CD4-positive, alpha-beta T cell treated with Interleukin-6 at 100 ng/mL for 8 hours (primary cell): ENCODE measurements around the gene PARD3.

Experiments used
- DNase-seq: peaks from one replicate; pipeline ENCODE4 v3.0.0-alpha.2; 2020; ENCODE audit warnings: mixed read lengths, low spot score

Gene PARD3

DNA sequence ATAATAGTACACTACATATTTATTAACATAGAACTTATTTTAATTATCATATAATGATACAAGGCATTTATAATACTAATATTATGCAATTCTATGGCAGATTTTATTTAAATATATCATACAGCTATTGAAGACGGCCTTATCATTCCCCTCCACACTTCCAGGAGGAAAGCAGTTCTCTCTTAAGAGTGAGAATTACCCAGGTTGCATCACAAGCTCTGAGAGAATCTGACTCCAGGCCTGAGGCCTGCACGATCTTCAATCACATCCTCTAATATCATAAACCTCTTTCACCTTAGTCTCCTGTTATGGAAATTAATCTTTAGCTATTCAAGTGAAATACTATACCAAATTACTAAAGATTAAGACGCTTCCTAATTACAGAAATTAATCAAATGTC is 564.4 kb downstream of the PARD3 start:
- DNase-seq: no peak

DNA sequence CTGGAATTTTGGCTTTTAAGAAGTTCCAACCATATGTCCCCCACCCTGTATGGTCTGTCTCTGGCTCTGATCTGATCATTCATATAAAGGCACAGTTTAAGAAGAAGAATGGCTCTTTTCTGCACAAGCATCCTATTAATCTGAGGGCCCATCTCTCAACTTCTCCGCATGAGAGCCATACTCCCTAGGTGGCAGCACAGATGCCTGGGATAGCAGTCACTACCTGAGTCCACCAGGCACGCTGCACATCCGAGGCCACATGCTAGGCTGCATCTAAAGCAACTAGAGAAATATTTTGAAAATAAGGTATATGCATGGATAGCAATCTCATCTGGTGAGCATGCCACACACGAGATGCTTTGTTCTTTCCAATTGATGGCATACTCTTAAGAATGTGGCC is 565.5 kb downstream of the PARD3 start:
- DNase-seq: no peak

DNA sequence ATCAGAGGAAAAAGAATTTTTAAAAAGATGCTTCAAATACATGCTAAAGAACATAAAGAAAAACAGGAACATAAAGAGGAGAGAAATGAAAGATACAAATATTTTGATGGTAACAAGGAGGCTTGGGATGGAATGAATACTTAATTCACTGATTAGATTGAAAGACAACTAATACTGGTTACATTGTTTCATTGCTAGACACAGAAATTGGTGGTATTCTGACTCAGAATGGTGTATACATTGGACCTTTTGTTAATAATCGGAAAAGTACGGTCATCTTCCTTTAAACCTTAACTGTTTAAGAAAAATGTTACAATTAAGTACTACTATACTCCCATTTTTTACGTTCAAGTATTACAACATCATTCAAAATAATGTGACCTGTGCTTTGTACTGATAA is 567.5 kb downstream of the PARD3 start:
- no peak for DNase-seq

DNA sequence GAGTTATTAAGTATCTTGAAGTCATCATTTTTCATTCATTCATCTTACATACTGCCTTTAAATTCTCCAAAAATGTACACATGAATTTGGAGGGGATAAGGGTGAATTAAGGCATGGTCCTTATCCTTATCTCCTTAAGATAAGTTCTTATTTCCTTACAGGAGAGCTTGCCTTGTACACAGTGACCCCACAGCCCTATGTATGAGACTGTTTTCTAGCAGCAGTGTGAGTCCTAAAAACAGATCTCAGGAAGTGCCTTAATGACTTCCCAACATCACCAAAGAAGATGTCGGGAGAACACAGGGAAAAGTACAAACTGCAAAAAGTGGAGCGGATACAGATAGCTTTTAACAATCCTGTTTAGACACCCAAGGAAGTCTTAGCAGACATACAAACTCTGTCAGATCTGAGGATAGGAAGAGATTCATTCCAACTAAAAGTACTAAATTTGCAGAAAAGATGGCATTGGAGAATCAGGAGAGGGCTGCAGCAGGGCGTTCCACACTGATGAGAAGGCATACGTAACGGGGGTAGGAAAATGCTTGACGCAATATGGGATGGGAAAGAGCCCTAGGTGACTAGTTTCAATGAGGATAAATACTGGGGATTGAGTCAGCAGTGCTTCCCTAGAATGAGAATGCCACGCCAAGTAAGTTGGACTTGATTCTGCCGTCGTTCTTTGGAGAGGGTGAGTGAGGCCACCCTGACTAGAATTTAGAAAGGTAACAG is 570.2 kb downstream of the PARD3 start:
- DNase-seq: no peak

DNA sequence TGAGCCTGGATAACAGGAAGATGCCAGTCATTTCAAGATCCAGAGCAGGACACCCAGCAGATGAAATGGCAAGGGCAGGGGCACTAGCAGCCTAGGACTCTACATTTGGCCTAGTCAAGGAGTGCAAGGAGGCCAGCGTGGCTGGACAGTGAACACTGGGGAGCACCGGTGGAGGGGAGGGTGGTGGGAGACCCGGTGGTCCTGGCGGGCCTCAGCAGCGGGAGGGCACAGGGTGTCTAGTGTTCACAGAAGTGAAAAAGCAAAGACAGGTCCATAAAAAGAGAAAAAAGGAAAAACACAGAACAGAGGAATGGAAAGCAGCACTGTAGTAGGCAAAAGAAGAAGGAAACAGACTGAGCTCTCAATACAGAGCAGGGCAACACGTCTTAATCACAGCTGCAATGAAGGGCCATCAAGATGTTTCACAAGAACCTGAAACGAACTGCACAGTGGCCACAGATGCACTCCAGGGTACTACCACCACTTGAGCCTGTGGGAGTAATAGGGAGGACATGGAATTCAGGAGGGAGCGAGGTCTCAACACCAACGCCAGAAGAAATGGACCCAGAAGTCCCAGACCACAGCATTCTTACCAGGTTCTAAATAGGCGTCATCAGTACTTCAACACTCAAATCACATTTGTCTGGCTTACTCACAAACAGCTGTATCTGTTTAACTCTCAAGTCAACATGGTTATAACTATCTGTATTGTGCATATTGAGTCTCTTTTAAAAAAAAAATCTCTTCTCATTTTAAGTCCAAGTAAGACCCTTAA is 573.7 kb downstream of the PARD3 start:
- no peak for DNase-seq

DNA sequence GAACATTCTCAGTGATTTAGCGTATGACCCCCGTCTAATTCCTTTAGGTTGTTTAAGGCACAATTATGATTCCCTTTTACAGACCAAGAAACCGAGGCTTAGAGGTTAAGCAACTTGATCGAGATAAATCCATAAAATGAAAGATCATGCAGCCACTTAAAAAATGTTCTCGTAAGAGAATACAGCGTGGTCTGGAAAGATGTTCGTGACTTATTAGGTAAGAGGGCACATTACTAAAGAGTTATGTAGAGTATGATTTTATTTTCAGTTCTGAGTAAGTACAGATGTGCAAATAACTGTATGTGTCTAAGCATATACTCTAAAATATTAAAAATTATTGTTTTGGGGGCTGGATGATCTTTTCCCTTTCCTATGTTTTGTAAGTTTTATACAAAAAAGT is 575.1 kb downstream of the PARD3 start:
- no peak for DNase-seq

DNA sequence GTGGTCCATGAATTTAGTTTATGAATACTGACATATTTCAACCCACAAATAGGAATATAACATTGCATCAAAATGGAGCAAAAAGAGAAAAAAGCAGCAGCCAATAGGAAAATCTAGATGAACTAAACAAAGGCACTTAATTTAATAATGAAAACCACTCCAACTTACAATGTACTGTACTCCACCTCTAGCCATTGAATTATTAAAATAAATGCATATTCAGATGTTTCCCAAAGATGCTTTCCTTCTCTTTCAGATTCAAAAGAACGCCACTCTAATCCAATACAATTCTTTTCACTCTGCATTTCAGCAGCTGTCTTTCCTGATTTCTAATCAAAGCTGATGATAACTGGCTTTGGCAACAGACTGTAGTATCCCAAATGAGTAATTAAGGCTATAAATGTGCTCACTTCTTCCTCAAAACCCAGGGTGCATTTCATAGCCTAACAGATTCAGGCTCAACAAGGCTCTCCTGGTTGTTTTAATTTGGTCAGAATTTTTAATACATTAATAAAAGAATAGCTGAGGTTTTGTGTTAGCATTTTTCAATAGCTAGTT is 577.1 kb downstream of the PARD3 start:
- no peak for DNase-seq

DNA sequence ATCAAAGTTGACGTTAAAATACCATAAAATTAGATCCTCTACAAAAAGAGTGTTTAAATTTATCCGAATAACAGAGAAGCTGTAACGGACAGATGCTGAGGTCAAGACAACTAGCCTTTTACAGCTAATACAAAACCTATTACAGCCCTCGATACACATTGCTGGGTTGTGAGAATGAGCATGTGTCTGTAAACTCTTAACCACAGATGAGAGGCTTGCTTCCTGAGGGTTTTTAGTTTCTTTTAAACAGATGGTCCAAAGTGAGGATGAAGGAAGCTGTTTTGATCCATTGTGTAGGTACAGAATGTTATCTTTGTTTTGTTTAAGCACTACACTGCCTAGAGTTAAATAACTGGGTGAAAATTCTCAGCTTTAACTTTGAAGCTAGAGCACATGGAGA is 578.2 kb downstream of the PARD3 start:
- no peak for DNase-seq

DNA sequence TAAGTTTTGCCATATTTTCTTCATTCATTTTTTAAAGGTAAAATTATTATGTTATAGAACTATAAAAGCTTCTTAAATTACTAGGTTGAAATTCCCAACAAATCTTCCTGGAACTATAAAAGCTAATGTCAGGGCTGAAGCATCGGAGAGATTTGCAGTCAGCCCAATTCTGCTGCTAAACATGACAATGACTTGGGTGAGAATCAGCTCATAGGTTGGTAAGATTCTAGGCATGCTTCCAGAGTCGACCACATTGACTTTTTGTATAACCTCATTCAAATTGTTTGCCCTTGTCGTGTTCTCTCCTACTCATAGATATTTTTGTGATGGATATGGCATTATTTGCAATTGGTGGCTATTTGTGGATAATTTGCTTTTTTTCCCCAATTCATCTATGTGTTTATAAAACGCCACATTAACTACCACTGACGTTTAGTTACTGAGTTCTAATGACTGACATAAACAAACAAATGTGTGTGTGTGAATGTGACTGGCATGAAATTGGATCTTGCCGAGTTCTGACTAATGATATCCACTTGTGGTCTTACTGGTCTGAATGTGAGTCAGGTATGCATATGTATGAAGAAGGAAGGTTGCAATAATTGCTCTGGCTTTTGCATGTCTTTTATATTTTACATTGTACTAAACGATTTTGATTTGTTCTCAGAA is 579.8 kb downstream of the PARD3 start:
- DNase-seq: no peak

DNA sequence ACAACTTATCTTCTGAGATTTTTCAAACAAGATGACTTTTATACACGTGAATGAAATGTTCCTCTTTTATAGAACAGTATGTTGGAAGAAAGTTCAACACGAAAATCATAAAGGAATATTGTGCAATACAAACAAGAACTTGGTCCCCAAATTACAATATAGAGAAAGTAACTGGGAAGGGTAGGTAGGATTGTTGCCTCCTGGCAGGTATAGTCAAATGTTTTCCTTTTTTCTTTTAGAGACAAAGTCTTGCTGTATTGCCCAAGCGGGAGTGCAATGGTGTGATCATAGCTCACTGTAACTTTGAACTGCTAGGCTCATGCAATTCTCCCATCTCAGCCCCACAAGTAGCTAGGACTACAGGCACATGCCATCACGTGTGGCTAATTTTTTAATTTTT is 582.6 kb downstream of the PARD3 start:
- no peak for DNase-seq

DNA sequence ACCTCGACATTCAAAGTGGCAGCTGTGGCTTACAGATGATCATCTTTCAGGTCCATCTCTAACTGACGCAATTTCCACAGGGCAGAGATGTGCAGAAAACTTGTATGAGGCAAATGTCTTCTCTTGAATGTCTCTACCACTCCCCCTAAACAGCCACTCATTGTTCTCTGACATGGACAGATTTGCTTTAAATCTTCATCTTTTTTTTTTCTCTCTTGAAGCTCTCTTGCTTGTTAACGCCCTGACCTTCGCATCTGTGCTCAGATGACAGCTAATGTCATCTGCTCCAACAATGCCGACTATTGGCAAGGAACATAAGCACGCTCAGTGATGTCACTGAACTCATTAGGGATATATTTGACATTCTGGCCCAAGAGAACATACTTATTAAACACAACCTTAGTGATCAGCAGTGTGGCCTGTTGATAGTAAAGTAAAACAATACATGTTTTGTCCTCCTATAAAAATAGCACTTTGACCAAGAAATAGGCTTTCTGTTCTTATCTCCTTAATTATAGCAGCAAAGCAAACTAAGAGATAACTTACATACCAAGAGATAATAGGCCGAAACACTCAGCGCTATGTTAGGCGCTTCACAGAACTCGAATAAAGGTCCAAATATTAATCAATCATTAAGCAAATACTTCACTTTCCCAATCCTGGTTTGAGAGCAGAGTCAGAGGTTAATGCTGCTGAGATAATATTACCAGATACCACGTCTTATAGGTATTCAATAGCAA is 583.5 kb downstream of the PARD3 start:
- DNase-seq: no peak

DNA sequence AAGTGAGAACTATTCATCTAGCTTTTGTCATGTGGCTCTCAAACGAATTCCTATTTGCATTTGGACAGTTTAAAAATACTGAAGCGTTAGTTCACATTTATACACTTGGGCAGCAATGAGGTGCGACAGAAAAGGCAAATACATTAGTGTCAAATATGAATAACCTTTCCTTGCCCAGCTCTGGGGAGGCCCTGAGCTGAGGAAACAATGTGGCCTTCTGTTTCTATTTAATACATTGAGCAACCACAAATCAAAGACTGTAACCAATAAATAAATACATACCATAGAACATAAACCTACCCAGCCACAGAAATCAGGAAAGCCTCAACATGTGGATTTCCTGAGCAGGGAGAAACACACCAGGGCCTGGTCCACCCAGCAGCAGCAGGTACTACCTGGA is 585.2 kb downstream of the PARD3 start:
- DNase-seq: no peak

DNA sequence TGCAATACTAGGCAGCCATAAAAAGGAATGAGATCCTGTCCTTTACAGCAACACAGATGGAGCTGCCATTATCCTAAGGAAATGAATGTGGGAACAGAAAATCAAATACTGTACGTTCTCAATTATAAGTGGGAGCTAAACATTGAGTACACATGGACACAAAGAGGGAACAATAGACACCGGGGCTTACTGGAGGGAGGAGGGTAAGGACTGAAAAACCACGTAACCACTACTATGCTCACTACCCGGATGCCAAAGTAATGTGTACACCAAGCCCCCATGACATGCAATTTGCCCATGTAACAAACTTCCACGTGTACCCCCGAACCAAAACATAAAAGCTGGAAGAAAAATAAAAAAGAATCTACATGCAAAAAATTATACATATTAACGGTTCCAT is 587.0 kb downstream of the PARD3 start:
- no peak for DNase-seq

DNA sequence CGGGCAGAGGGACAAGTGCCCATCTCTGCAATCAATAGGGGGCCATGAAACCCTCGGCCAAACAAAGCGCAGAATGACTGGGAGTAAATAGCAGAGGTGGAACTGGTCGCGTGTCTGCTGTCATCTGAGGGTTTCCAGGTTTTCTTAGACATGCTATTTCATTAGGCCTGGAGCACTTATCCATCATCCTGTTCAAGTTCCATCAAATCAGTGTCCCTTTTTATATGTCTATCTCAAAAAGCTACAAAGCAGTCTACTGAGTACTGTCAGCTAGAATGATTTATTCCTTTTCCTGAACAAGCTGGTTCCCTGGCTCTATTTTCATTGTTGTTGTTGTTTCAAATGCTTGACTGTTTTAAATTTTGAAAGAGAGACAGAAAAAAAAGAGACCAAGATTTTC is 590.5 kb downstream of the PARD3 start:
- DNase-seq: no peak

DNA sequence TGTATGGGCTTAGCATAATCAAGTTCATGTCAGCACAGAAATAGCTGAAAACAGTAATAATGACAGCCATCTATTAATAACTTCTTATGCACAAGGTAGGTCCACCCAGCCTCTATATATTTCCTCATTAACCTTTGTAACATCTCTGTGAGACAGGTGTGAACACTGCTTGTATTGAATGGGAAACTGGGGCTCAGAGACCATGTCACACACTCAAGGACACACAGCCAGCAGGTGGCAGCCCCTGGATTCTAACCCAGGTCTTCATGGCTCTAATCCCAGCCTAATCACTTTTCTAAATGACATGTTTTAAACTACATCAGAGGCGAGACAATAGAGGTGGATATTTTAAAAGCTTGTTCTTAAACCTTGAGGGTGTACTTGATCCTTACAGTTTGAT is 591.4 kb downstream of the PARD3 start:
- DNase-seq: no peak

DNA sequence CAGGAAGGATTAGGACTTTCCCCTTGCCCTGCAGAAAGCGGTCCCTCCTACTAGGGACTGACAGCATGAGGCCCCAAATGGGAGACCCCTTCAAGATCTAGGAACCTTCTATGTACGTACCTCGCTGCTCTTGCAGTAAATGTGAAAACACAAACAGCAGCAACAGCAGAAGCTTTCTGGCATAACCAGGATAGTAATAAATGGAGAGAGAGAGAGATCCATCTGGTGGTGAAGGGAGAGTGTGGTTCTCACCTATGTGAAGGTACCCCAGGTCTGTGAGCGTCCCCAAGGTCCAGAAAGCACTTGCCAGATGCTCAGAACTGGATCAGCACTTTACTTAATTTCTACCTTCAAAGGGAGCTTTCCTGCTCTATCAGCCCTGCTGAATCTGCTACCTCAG is 592.7 kb downstream of the PARD3 start:
- DNase-seq: no peak

DNA sequence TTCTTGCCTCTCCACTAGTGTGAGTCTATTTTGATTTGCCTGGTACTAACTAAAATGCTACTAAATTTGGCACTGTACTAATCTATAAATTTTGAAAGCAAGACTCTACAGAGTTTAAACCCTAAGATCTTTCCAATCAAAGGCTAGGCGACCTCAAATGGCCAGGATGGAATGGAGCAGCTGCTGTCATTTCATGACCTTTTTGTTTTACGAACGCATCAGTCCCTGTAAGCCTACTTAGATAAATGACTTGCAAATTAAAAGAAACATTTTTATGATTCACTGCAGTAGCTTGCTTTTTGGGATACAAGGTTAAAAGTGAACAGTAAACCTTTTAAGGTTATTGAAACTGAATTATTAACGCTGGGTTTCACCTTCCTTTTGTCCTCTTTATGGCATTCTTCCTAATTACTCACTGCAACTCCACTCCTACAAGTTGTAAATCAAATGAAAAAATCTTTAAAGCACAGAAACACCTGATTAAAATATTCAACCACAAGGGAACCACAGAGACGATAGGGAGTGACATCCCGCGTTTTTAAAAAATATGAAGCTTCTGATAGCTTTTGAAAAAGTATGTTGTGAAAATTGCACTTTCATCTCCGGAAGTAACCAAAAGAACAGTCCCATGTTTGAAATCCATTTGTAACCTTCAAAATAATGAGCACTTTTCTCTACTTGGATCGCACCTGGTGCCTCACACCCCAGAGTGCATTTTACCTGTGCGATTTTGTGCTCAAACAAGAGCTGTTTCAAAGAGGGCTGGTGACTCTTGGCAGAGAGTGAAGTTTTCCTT is 595.1 kb downstream of the PARD3 start:
- no peak for DNase-seq

DNA sequence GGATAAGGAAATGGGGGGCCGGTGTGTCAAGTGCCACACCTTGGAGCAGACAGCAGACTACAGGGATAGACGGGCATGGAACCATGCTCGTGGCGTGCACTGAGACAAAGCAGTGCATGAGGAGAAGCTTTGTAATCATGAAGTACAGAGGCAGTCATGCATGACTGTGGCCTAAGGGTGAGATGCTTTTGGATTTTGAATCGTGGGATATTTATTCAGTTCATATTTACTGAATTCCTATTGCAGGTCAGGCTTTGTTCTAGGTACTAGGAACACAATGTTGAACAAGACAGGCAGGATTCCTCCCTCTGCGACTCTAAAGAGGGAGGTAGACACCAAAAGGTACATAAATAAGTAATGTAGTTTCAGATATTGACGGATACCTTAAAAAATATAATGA is 597.6 kb downstream of the PARD3 start:
- no peak for DNase-seq

DNA sequence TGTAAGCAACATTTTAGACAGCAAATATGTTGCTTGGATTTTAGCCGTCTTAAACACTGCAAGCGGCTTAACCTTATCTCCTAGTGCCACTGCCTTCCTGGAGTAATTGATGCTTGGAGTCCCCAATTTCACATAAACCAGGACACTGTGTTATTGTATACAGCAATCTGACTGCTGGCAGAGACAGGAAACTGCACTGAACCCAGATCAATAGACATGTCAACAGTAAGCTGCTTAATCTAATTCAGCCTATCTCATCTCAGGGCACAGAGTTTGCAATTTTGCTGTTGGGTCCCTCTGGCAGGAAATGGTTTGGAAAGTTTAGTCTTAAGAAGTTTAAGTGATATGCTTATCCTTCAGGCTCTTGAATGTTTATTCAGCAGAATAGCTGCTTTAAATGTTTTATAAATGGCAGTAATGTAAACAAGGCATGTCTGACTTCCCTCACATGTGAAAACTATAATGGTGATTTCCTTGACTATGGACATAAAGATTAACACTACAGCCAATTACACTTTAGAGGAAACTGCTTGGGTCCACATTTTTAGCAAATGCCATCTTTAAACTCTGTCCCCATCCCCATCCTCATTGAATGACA is 598.6 kb downstream of the PARD3 start:
- no peak for DNase-seq

DNA sequence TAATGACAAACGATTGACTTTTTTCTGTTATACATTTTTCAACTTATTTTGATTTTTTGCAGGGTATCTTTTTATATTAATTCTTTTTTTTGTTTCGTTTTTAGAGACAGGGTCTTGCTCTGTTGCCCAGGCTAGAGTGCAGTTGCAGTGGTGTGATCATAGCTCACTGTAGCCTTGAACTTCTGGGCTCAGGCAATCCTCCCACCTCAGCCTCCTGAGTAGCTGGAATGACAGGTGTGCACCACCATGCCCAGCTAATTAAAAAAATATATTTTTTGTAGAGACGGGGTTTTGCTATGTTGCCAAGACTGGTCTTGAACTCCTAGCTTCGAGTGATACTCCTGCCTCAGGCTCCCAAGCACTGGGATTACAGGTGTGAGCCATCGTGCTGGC is 601.3 kb downstream of the PARD3 start:
- no peak for DNase-seq

DNA sequence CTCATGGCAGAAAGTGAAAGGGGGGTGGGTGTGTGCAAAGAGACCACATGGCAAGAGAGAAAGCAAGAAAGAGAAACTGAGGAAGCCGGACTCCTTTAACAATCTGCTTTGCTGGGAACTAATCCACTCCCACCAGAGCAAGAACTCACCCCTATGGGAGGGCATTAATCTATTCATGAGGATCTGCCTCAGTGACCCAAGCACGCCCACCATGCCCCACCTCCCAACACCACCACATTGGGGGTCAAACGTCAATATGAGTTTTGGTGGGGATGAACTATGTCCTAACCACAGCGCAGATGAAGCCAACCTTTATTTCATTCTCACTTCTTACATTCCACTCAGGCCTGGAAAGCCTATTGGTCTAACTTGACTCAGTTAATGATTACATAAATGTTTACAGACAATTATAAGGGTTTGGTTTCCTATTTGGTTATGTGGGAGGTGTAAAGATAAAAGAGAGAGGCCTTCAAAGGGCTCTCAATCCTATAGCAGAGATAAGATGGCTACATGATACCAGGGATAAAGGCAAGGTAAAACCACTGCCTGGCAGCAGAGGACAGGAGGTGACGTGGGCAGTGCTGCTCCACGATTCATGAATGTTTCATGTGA is 601.8 kb downstream of the PARD3 start:
- DNase-seq: no peak
